OCI-LY3 (cell line): ENCODE data around the gene SLC43A1.

ENCODE experiments used
- H2AFZ ChIP-seq: fragments of 200-600, 300-600 bp; shearing (Covaris generic); 2 replicates; pipeline ENCODE4 v1.6.0; 2014; ENCODE audit warnings: antibody characterized with exemption, low read depth, low read length
- H3K27ac ChIP-seq: fragments of 200-600, 300-600 bp; sonication (generic); 2 replicates; pipeline ENCODE4 v1.5.1; 2014; ENCODE audit warnings: mild to moderate bottlenecking, low read length, moderate library complexity, mixed read lengths
- H3K27me3 ChIP-seq: fragments of 200-600, 300-600 bp; sonication (generic); 2 replicates; pipeline ENCODE4 v1.6.1; 2014; ENCODE audit warnings: low read depth, low read length, mixed read lengths
- H3K36me3 ChIP-seq: fragments of 200-600, 300-600 bp; sonication (generic); replicated peaks from 2 replicates; pipeline ENCODE3; 2014; ENCODE audit warnings: low read depth, low read length, mixed read lengths
- H3K4me1 ChIP-seq: fragments of 300-600, 200-600 bp; sonication (generic); 2 replicates; pipeline ENCODE4 v1.6.1; 2014; ENCODE audit warnings: low read length, mixed read lengths
- H3K4me2 ChIP-seq: fragments of 200-600, 300-600 bp; sonication (generic); 2 replicates; pipeline ENCODE4 v1.6.1; 2014; ENCODE audit warnings: low read length, mixed read lengths
- H3K4me3 ChIP-seq: fragments of 300-600, 200-600 bp; sonication (generic); 2 replicates; pipeline ENCODE4 v1.5.1; 2014; ENCODE audit warnings: antibody characterized with exemption, mild to moderate bottlenecking, low read length, moderate library complexity
- H3K79me2 ChIP-seq: fragments of 300-600, 200-600 bp; shearing (Covaris generic); 2 replicates; pipeline ENCODE4 v1.6.1; 2014; ENCODE audit warnings: mild to moderate bottlenecking, low read length, mixed read lengths
- H3K9ac ChIP-seq: fragments of 300-600, 200-600 bp; shearing (Covaris generic); 2 replicates; pipeline ENCODE4 v1.6.0; 2014; ENCODE audit warnings: mild to moderate bottlenecking, low read length, moderate library complexity
- H3K9me3 ChIP-seq: fragments of 200-600, 300-600 bp; shearing (Covaris generic); 2 replicates; pipeline ENCODE4 v1.6.1; 2014; ENCODE audit warnings: low read length, mixed read lengths; ENCODE audit not compliant: insufficient read depth
- H4K20me1 ChIP-seq: fragments of 200-600, 300-600 bp; sonication (generic); 2 replicates; pipeline ENCODE4 v1.6.1; 2016; ENCODE audit warnings: low read length, mixed read lengths; ENCODE audit not compliant: insufficient read depth
- EZH2phosphoT487 ChIP-seq: fragments of 200-600 bp; shearing (Covaris generic); IDR thresholded peaks from 2 replicates; pipeline ENCODE4 v1.6.1; 2018; ENCODE audit warnings: antibody characterized with exemption, mixed run types, low read depth
- TF ChIP-seq, protein P1 (sequence below): fragments of 200-600, 300-600 bp; sonication (generic); IDR thresholded peaks from 2 replicates; pipeline ENCODE4 v1.5.1; 2014; ENCODE audit warnings: antibody characterized with exemption, low read length, low read depth

Gene SLC43A1

DNA sequence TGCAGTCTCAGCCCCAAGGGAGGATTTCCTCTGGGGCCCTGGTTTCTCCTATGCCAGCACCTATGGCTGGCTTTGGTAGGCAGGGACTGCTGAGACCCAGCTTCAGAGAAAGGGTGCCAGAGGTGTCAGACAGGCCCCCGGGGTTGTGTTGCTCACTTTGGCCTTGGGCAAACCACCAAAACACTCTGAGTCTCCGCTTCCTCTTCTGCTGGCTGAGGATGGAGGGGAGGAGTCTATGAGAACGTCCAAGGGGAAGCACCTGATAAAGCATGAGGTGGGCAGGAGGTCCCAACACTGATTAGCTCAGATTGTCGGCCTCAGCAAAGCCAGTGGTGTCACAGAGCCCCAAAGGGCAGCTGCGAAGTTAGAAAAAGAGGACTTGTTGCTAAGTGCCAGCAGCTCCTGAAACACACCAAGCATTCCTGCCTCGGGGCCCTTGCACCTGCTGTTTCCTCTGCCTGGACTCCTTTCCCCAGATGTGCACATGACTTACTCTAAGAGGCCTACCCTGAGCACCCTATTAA, 32.4 kb upstream of the SLC43A1 start:
- Histone ChIP-seq H3K4me2 (peak overlapping the region; percentile 79), H3K27me3 (no peaks in the 10 kb centered on the region), H3K27ac (peak overlapping the region; percentile 90), H3K4me3 (peak overlapping the region; percentile 43), H3K4me1 (peaks cover 20% of the 10 kb centered on the region), H4K20me1 (no peaks in the 10 kb centered on the region), H3K9me3 (no peaks in the 10 kb centered on the region), H3K36me3 (peaks cover 41% of the 10 kb centered on the region), H3K9ac (peak overlapping the region; percentile 59), H3K79me2 (no peaks in the 10 kb centered on the region), H2AFZ (peak overlapping the region; percentile 12; the same call in 1 of the 2 replicates)
- TF ChIP-seq, protein P1, sequence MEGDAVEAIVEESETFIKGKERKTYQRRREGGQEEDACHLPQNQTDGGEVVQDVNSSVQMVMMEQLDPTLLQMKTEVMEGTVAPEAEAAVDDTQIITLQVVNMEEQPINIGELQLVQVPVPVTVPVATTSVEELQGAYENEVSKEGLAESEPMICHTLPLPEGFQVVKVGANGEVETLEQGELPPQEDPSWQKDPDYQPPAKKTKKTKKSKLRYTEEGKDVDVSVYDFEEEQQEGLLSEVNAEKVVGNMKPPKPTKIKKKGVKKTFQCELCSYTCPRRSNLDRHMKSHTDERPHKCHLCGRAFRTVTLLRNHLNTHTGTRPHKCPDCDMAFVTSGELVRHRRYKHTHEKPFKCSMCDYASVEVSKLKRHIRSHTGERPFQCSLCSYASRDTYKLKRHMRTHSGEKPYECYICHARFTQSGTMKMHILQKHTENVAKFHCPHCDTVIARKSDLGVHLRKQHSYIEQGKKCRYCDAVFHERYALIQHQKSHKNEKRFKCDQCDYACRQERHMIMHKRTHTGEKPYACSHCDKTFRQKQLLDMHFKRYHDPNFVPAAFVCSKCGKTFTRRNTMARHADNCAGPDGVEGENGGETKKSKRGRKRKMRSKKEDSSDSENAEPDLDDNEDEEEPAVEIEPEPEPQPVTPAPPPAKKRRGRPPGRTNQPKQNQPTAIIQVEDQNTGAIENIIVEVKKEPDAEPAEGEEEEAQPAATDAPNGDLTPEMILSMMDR: no peak
- no peak for TF ChIP-seq EZH2phosphoT487

DNA sequence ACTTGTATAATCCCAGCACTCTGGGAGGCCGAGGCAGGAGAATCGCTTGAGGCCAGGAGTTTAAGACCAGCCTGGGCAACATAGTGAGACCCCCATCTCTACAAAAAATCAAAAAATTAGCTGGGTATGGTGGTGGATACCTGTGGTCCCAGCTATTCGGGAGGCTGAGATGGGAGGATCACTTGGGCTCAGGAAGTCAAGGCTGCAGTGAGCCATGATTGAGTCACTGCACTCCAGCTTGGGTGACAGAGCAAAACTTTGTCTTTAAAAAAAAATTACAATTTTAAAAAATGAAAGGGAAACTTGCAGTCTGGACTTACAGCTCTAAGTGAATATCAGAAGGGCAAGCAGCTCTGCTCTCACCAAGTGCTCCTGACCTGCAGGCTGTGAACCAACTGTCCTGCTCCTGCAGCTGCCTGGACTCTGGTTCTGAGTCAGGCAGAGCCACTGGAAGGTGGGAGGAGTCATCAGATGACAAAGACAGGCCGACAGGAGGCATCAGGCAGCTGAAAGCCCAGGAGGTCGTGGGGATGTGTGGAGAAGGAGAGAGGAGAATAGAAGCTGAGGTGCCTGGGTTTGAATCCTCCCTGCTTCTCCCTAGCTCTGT, 31.5 kb upstream of the SLC43A1 start:
- Histone ChIP-seq H3K4me2 (peak overlapping the region; percentile 79), H3K27ac (peak overlapping the region; percentile 90), H3K4me3 (peak overlapping the region; percentile 43; the same call in 1 of the 2 replicates), H4K20me1 (no peaks in the 10 kb centered on the region), H3K9me3 (no peaks in the 10 kb centered on the region), H3K4me1 (peaks cover 20% of the 10 kb centered on the region), H2AFZ (no peak overlapping the region), H3K79me2 (no peaks in the 10 kb centered on the region), H3K27me3 (no peaks in the 10 kb centered on the region), H3K36me3 (peaks cover 31% of the 10 kb centered on the region), H3K9ac (peak overlapping the region; percentile 59; the same call in 1 of the 2 replicates)
- no peak for TF ChIP-seq EZH2phosphoT487
- TF ChIP-seq, protein P1: peak; percentile 21; the same call in 1 of the 2 replicates

DNA sequence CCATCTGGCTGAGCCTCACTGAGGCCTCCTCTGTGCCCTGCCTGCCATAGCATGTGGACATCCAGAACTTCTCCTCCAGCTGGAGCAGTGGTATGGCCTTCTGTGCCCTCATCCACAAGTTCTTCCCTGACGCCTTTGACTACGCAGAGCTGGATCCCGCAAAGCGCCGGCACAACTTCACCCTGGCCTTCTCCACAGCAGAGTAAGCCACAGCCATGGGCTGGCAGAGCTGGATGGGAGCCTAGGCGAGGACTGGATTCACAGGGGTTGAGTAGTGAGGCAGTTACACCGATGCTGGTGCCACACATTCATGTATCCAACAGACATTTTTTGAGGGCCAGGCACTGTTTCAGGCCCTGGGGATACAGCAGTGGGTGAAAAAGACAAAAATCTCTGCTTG, 30.9 kb upstream of the SLC43A1 start:
- H3K27ac ChIP-seq: peak overlapping the region; percentile 90

DNA sequence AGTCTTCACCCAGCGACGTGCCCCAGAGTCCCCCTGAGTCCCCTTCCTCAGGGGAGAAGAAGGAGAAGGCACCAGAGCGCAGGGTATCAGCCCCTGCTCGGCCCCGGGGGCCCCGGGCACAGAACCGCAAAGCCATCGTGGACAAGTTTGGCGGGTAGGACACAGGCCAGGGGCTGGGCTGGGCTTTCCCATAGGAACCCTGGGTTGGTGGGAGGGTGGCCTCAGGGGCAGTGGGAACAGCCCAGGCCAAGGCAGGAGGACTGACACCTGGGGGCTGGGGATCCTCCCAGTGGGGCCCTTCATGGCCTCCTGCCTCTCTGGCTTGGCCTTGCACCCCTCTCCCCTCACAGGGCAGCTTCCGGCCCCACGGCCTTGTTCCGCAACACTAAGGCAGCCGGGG, 30.4 kb upstream of the SLC43A1 start:
- Histone ChIP-seq H3K4me2 (no peak overlapping the region), H3K9me3 (no peaks in the 10 kb centered on the region), H3K79me2 (no peaks in the 10 kb centered on the region), H3K9ac (no peak overlapping the region), H3K36me3 (peaks cover 24% of the 10 kb centered on the region), H4K20me1 (no peaks in the 10 kb centered on the region), H2AFZ (no peak overlapping the region), H3K27me3 (no peaks in the 10 kb centered on the region), H3K27ac (no peak overlapping the region), H3K4me1 (peaks cover 20% of the 10 kb centered on the region), H3K4me3 (no peak overlapping the region)
- TF ChIP-seq, protein P1: no peak

More for the DNA sequence above, 30.9 kb upstream of the SLC43A1 start:
- peaks cover 20% of the 10 kb centered on the region for H3K4me1 ChIP-seq
- no peak overlapping the region for H3K4me2 ChIP-seq
- H2AFZ ChIP-seq: no peak overlapping the region
- H3K36me3 ChIP-seq: peaks cover 26% of the 10 kb centered on the region
- H3K9me3 ChIP-seq: no peaks in the 10 kb centered on the region
- no peak overlapping the region for H3K4me3 ChIP-seq
- H4K20me1 ChIP-seq: no peaks in the 10 kb centered on the region
- H3K27me3 ChIP-seq: no peaks in the 10 kb centered on the region
- no peak overlapping the region for H3K9ac ChIP-seq
- TF ChIP-seq EZH2phosphoT487: no peak
- TF ChIP-seq, protein P1: no peak
- no peaks in the 10 kb centered on the region for H3K79me2 ChIP-seq
